Measurements from ENCODE around the gene ADAMTS2. TPM values are rescaled to one million over a fixed set of nuclear protein-coding genes. Genes with fewer than 3 reads are reported as not detected.

The ADAMTS2 gene
- total RNA-seq, 1 donor from 2014 or later = 7.7 TPM

- TF ChIP-seq CTCF (conservative IDR thresholded peaks at IDR 0.05) = no peak
- no peak overlapping the region for H3K4me3 Mint-ChIP-seq
- peaks cover 8% of the 10 kb centered on the region for H3K9me3 Mint-ChIP-seq
- no peaks in the 10 kb centered on the region for H3K4me1 Mint-ChIP-seq (ENCODE audit: unreplicated experiment)
- H3K27ac Mint-ChIP-seq = no peak overlapping the region
- no peaks in the 10 kb centered on the region for H3K27me3 Mint-ChIP-seq
- no peak for DNase-seq (ENCODE audit: extremely low spot score, unreplicated experiment)
- no peaks in the 10 kb centered on the region for H3K36me3 Mint-ChIP-seq
These were observed 140.7 kb downstream of the ADAMTS2 start for GRCh38 chr5:179204572-179204971.

- Mint-ChIP-seq H3K36me3 (no peaks in the 10 kb centered on the region), H3K4me3 (no peak overlapping the region), H3K27me3 (no peaks in the 10 kb centered on the region), H3K27ac (no peak overlapping the region), H3K9me3 (peaks cover 8% of the 10 kb centered on the region), H3K4me1 (ENCODE audit: unreplicated experiment) (no peaks in the 10 kb centered on the region)
- TF ChIP-seq CTCF (conservative IDR thresholded peaks at IDR 0.05) = no peak
- DNase-seq (ENCODE audit: extremely low spot score, unreplicated experiment) = no peak
These were observed 142.0 kb downstream of the ADAMTS2 start for GRCh38 chr5:179203248-179203647.

GRCh38 chr5:179201986-179202385 is 143.3 kb downstream of the ADAMTS2 start:
- H3K36me3 Mint-ChIP-seq = no peaks in the 10 kb centered on the region
- no peak for DNase-seq (ENCODE audit: extremely low spot score, unreplicated experiment)
- H3K27me3 Mint-ChIP-seq = no peaks in the 10 kb centered on the region
- H3K4me3 Mint-ChIP-seq = no peak overlapping the region
- no peaks in the 10 kb centered on the region for H3K4me1 Mint-ChIP-seq (ENCODE audit: unreplicated experiment)
- TF ChIP-seq CTCF (conservative IDR thresholded peaks at IDR 0.05) = no peak
- H3K9me3 Mint-ChIP-seq = peaks cover 8% of the 10 kb centered on the region
- H3K27ac Mint-ChIP-seq = no peak overlapping the region

GRCh38 chr5:179199246-179199645 is 146.0 kb downstream of the ADAMTS2 start:
- H3K4me1 Mint-ChIP-seq (ENCODE audit: unreplicated experiment) = peaks cover 8% of the 10 kb centered on the region
- no peak for TF ChIP-seq CTCF (conservative IDR thresholded peaks at IDR 0.05)
- H3K27me3 Mint-ChIP-seq = no peaks in the 10 kb centered on the region
- H3K27ac Mint-ChIP-seq = no peak overlapping the region
- H3K36me3 Mint-ChIP-seq = no peaks in the 10 kb centered on the region
- H3K4me3 Mint-ChIP-seq = no peak overlapping the region
- H3K9me3 Mint-ChIP-seq = peaks cover 8% of the 10 kb centered on the region
- DNase-seq (ENCODE audit: extremely low spot score, unreplicated experiment) = no peak

GRCh38 chr5:179198825-179199224 is 146.4 kb downstream of the ADAMTS2 start:
- no peak for TF ChIP-seq CTCF (conservative IDR thresholded peaks at IDR 0.05)
- Mint-ChIP-seq H3K9me3 (peaks cover 8% of the 10 kb centered on the region), H3K27me3 (no peaks in the 10 kb centered on the region), H3K27ac (no peak overlapping the region), H3K36me3 (no peaks in the 10 kb centered on the region), H3K4me1 (ENCODE audit: unreplicated experiment) (peaks cover 8% of the 10 kb centered on the region), H3K4me3 (no peak overlapping the region)
- DNase-seq (ENCODE audit: extremely low spot score, unreplicated experiment) = no peak
